ENCODE data around the gene TNNT2.
A peak's percentile ranks its signal among the peaks of the same experiment; 100 is the strongest.

Gene TNNT2

DNA sequence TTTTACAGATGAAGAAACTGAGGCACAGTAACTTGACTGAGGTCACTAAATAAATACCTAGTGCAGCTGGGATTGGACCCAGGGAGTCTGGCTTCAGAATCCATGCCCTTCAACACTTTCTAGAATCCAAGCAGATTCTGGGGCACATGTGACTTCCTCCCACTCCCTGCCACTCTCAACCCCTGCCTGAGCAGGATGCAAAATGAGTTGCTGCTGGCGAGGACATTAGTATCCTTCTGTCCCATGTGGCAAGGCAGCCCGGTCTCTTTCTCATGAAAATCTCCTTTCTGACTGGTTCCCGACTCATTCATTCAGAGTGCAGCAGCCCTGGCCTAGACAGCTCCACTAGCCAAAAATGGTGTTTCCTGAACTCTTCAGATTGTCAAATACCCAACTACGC is 28.4 kb downstream of the TNNT2 start:
- ChIA-PET CTCF (interaction anchor here (2.1 kb wide), 1 partner anchor 95 kb away, joined by 5 read pairs; no protein-coding TSS in a partner anchor), POLR2A (no interaction called here)
- no peak for DNase-seq (ENCODE audit: extremely low spot score)
- TF ChIP-seq ELF4 (IDR thresholded peaks at IDR 0.05) = no peak
- no peak for TF ChIP-seq FOXA1 (IDR thresholded peaks at IDR 0.05)
- no peak for TF ChIP-seq BHLHE40 (IDR thresholded peaks at IDR 0.05; ENCODE audit: borderline replicate concordance)
- TF ChIP-seq ZNF384 (IDR thresholded peaks at IDR 0.05) = no peak
- TF ChIP-seq FOXM1 (IDR thresholded peaks at IDR 0.05; ENCODE audit: borderline replicate concordance) = no peak
- no peak for TF ChIP-seq ARNT (IDR thresholded peaks at IDR 0.05)
- no peak for TF ChIP-seq SUZ12 (IDR thresholded peaks at IDR 0.05)
- TF ChIP-seq CTBP1 (IDR thresholded peaks at IDR 0.05; ENCODE audit: borderline replicate concordance) = no peak
- no peak for TF ChIP-seq LEF1 (IDR thresholded peaks at IDR 0.05; ENCODE audit: borderline replicate concordance)
- TF ChIP-seq NFRKB (IDR thresholded peaks at IDR 0.05) = no peak
- no peak for TF ChIP-seq PKNOX1 (IDR thresholded peaks at IDR 0.05)
- no peak for TF ChIP-seq FOXK2 (IDR thresholded peaks at IDR 0.05)
- no peak for TF ChIP-seq HDGF (IDR thresholded peaks at IDR 0.05; ENCODE audit: borderline replicate concordance)
- no peak for TF ChIP-seq L3MBTL2 (conservative IDR thresholded peaks at IDR 0.05)
- TF ChIP-seq TARDBP (IDR thresholded peaks at IDR 0.05) = no peak
- TF ChIP-seq SP1 (IDR thresholded peaks at IDR 0.05) = no peak

- ChIA-PET CTCF (interaction anchor here (0.7 to 2.8 kb wide), 7 partner anchors 13 to 94 kb away, joined by 3 to 10 read pairs (median 4); no protein-coding TSS in a partner anchor), POLR2A (no interaction called here)
- DNase-seq (ENCODE audit: extremely low spot score) = peak; percentile 83
- TF ChIP-seq SUZ12 (IDR thresholded peaks at IDR 0.05) (no peak), FOXK2 (IDR thresholded peaks at IDR 0.05) (no peak)
These were observed 29.3 kb downstream of the TNNT2 start for GRCh38 chr1:201348211-201348566.

GRCh38 chr1:201347498-201348210 is 29.8 kb downstream of the TNNT2 start:
- POLR2A ChIA-PET = no interaction called here

DNA sequence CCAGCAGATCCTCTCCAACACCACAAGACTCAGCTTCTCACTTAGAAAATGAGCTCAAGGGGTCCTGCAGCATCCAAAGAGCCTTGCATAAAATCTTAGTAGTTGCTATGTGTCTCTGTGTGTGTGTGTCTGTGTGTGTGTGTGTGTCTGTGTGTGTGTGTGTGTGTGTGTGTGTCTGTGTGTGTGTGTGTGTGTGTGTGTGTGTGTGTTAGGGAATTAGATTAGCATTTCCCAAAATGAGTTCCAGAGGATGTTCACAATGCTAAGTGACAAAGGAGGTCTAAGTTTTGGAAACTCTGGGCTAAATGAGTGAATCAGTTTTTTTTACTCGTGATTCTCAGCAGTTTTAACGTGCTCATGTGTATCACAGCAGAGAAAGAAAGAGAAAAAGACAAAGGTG is 30.5 kb downstream of the TNNT2 start:
- ChIA-PET POLR2A (no interaction called here), CTCF (interaction anchor here (0.6 to 2.8 kb wide), 7 partner anchors 14 to 90 kb away, joined by 3 to 10 read pairs (median 3); no protein-coding TSS in a partner anchor)
- no peak for DNase-seq (ENCODE audit: extremely low spot score)
- TF ChIP-seq PKNOX1 (IDR thresholded peaks at IDR 0.05) = no peak
- TF ChIP-seq ELF4 (IDR thresholded peaks at IDR 0.05) = no peak
- no peak for TF ChIP-seq L3MBTL2 (conservative IDR thresholded peaks at IDR 0.05)
- no peak for TF ChIP-seq ARNT (IDR thresholded peaks at IDR 0.05)
- no peak for TF ChIP-seq TARDBP (IDR thresholded peaks at IDR 0.05)
- TF ChIP-seq SUZ12 (IDR thresholded peaks at IDR 0.05) = no peak
- no peak for TF ChIP-seq FOXA1 (IDR thresholded peaks at IDR 0.05)
- no peak for TF ChIP-seq ZNF384 (IDR thresholded peaks at IDR 0.05)
- no peak for TF ChIP-seq HDGF (IDR thresholded peaks at IDR 0.05; ENCODE audit: borderline replicate concordance)
- no peak for TF ChIP-seq BHLHE40 (IDR thresholded peaks at IDR 0.05; ENCODE audit: borderline replicate concordance)
- no peak for TF ChIP-seq NFRKB (IDR thresholded peaks at IDR 0.05)
- no peak for TF ChIP-seq FOXK2 (IDR thresholded peaks at IDR 0.05)
- TF ChIP-seq LEF1 (IDR thresholded peaks at IDR 0.05; ENCODE audit: borderline replicate concordance) = no peak
- TF ChIP-seq CTBP1 (IDR thresholded peaks at IDR 0.05; ENCODE audit: borderline replicate concordance) = no peak
- TF ChIP-seq SP1 (IDR thresholded peaks at IDR 0.05) = no peak
- no peak for TF ChIP-seq FOXM1 (IDR thresholded peaks at IDR 0.05; ENCODE audit: borderline replicate concordance)

More at GRCh38 chr1:201347498-201348210, 29.8 kb downstream of the TNNT2 start:
- TF ChIP-seq TARDBP (IDR thresholded peaks at IDR 0.05) (no peak), PKNOX1 (IDR thresholded peaks at IDR 0.05) (no peak), HDGF (IDR thresholded peaks at IDR 0.05; ENCODE audit: borderline replicate concordance) (no peak), ELF4 (IDR thresholded peaks at IDR 0.05) (no peak), ZNF384 (IDR thresholded peaks at IDR 0.05) (no peak), FOXK2 (IDR thresholded peaks at IDR 0.05) (no peak), SUZ12 (IDR thresholded peaks at IDR 0.05) (no peak), ARNT (IDR thresholded peaks at IDR 0.05) (no peak), FOXM1 (IDR thresholded peaks at IDR 0.05; ENCODE audit: borderline replicate concordance) (no peak), LEF1 (IDR thresholded peaks at IDR 0.05; ENCODE audit: borderline replicate concordance) (no peak)
- DNase-seq (ENCODE audit: extremely low spot score) = no peak
- CTCF ChIA-PET = interaction anchor here (0.6 to 2.8 kb wide), 11 partner anchors 13 to 93 kb away, joined by 3 to 10 read pairs (median 3); no protein-coding TSS in a partner anchor

DNA sequence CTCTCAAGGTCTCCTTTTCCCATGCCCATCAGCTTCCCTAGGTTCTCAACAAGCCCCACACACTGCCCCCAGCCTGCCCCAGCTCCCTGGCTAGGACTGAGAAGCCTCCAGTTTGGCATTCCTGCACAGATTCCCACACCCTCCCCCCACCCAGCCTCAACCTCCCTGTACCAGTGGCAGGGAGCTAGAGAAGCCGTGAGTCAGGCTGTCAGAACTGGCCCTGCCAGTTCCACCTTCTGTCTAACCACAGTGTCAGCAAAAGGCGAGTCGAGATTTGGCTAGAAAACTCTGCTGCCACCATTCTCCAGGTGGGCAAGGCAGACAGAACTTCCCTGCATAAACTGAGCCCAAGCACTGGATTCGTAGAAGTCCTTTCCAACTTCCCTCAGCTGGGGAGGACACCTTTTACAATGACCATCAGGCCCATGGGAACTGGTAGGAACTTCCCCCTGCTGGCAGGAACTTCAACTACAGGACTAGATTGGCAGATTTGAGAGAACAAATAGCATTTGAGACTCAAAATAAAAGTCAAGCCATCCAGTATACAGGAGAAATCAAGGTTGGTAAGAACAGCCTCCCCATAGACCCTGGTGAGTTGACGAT is 31.0 kb downstream of the TNNT2 start:
- CTCF ChIA-PET = interaction anchor here (0.8 to 2.8 kb wide), 6 partner anchors 15 to 82 kb away, joined by 3 to 10 read pairs (median 4); no protein-coding TSS in a partner anchor
- TF ChIP-seq ARNT (IDR thresholded peaks at IDR 0.05) (no peak), ELF4 (IDR thresholded peaks at IDR 0.05) (no peak), FOXK2 (IDR thresholded peaks at IDR 0.05) (no peak), BHLHE40 (IDR thresholded peaks at IDR 0.05; ENCODE audit: borderline replicate concordance) (no peak), FOXM1 (IDR thresholded peaks at IDR 0.05; ENCODE audit: borderline replicate concordance) (no peak), L3MBTL2 (conservative IDR thresholded peaks at IDR 0.05) (no peak), PKNOX1 (IDR thresholded peaks at IDR 0.05) (0 out of 2 replicates have a peak, but pooled peaks have one; percentile 24), TARDBP (IDR thresholded peaks at IDR 0.05) (no peak)
- DNase-seq (ENCODE audit: extremely low spot score) = peak; percentile 63
- POLR2A ChIA-PET = no interaction called here

Data from HEK293T (cell line).